H1 (cell line): ENCODE results near the gene SMAGP. TPM values are rescaled to one million over a fixed set of nuclear protein-coding genes. Genes with fewer than 3 reads are reported as not detected.
A peak's percentile ranks its signal among the peaks of the same experiment; 100 is the strongest.

ENCODE experiments used
- CTCF ChIA-PET: fragments of 300-600 bp; sonication (Branson Sonifier 250); formaldehyde crosslinking; loops from one replicate; lab custom pipeline; 2021; ENCODE audit not compliant: partially characterized antibody; lab: Charles Lee
- POLR2A ChIA-PET: fragments of 300-600 bp; sonication (Branson Sonifier 250); formaldehyde crosslinking; loops from one replicate; lab custom pipeline; 2021; ENCODE audit warnings: inconsistent platforms; ENCODE audit not compliant: partially characterized antibody; lab: Charles Lee
- DNase-seq, 2 experiments: peaks; one replicate each; pipeline versions ENCODE4 v3.0.0 to v3.0.0-alpha.2; 2010 to 2022; ENCODE audit warnings: low spot score in 2 of 2, low read depth in 1 of 2, mixed read lengths in 1 of 2
- FAIRE-seq: peaks from 2 replicates; lab custom pipeline; 2011; peaks lifted over from hg19 to GRCh38; lab: Jason Lieb, UNC
- H2AFZ ChIP-seq: 2 replicates; pipeline ENCODE4 v1.8.1; 2012; ENCODE audit warnings: low read length, inconsistent platforms
- H2AK5ac ChIP-seq: 2 replicates; pipeline ENCODE4 v1.6.1; 2013; ENCODE audit warnings: low read depth, low read length
- H2BK120ac ChIP-seq: replicated peaks from 2 replicates; pipeline ENCODE3; 2013; ENCODE audit warnings: low read depth, low read length, inconsistent platforms
- H2BK12ac ChIP-seq: 2 replicates; pipeline ENCODE4 v1.6.1; 2013; ENCODE audit warnings: low read depth, low read length
- H2BK15ac ChIP-seq: 2 replicates; pipeline ENCODE4 v1.6.1; 2013; ENCODE audit warnings: low read length
- H2BK20ac ChIP-seq: 2 replicates; pipeline ENCODE4 v1.6.1; 2013; ENCODE audit warnings: low read length
- H2BK5ac ChIP-seq: 2 replicates; pipeline ENCODE4 v1.6.1; 2013; ENCODE audit warnings: low read depth, low read length
- H3K14ac ChIP-seq: 2 replicates; pipeline ENCODE4 v1.6.1; 2013; ENCODE audit warnings: inconsistent platforms; ENCODE audit not compliant: insufficient read length
- H3K18ac ChIP-seq: 2 replicates; pipeline ENCODE4 v1.6.1; 2013; ENCODE audit warnings: low read length; ENCODE audit errors: extremely low read depth
- H3K23ac ChIP-seq: 2 replicates; pipeline ENCODE4 v1.6.1; 2013; ENCODE audit warnings: inconsistent platforms; ENCODE audit not compliant: insufficient read length
- H3K23me2 ChIP-seq: 2 replicates; pipeline ENCODE4 v1.6.1; 2013; ENCODE audit warnings: low read depth, low read length
- H3K27ac ChIP-seq: 2 replicates; pipeline ENCODE4 v1.6.1; 2011; ENCODE audit warnings: low read depth, low read length, inconsistent platforms
- H3K27me3 ChIP-seq, 4 experiments: replicated peaks in 1 of 4; 1 replicate in 1 of 4; 2 replicates in 3 of 4; pipeline versions ENCODE4 v1.6.1 to v1.8.1; 2011 to 2013; ENCODE audit warnings: low read length in 3 of 4, mild to moderate bottlenecking in 3 of 4, inconsistent platforms in 2 of 4, mixed read lengths in 2 of 4, moderate library complexity in 1 of 4; ENCODE audit not compliant: control insufficient read depth in 3 of 4, insufficient read depth in 3 of 4; ENCODE audit errors: extremely low read depth in 1 of 4
- H3K36me3 ChIP-seq, 4 experiments: 2 replicates each; pipeline versions ENCODE4 v1.6.1 to v1.8.1; 2011 to 2013; ENCODE audit warnings: mild to moderate bottlenecking in 4 of 4, low read length in 3 of 4, moderate library complexity in 2 of 4, control low read depth in 1 of 4, inconsistent platforms in 1 of 4; ENCODE audit not compliant: insufficient read depth in 4 of 4, control insufficient read depth in 2 of 4
- H3K4ac ChIP-seq: replicated peaks from 2 replicates; pipeline ENCODE3; 2013; ENCODE audit warnings: low read length, low read depth, mixed read lengths, inconsistent platforms; ENCODE audit not compliant: insufficient read length
- H3K4me1 ChIP-seq, 4 experiments: replicated peaks in 1 of 4; 1 replicate in 1 of 4; 2 replicates in 3 of 4; pipeline versions ENCODE4 v1.6.1 to v1.8.1; 2011 to 2013; ENCODE audit warnings: low read length in 3 of 4, inconsistent platforms in 2 of 4, mixed read lengths in 1 of 4; ENCODE audit not compliant: insufficient read depth in 4 of 4, control insufficient read depth in 3 of 4
- H3K4me2 ChIP-seq, 2 experiments: 2 replicates each; pipeline versions ENCODE4 v1.6.1 to v1.8.1; 2011 to 2013; ENCODE audit warnings: low read depth in 2 of 2, low read length in 2 of 2, control low read depth in 1 of 2, inconsistent platforms in 1 of 2, mild to moderate bottlenecking in 1 of 2; ENCODE audit not compliant: insufficient read depth in 1 of 2
- H3K4me3 ChIP-seq, 4 experiments: fragments of 200-600, 300-600 bp in 1 of 4; sonication (generic), shearing (Covaris generic), sonication (Bioruptor Twin) in 1 of 4; 2 replicates each; pipeline versions ENCODE4 v1.5.1 to v1.8.1; 2011 to 2016; ENCODE audit warnings: low read length in 4 of 4, low read depth in 3 of 4, control low read depth in 2 of 4, inconsistent platforms in 2 of 4, mild to moderate bottlenecking in 2 of 4, mixed read lengths in 1 of 4, moderate library complexity in 1 of 4; ENCODE audit not compliant: insufficient read depth in 2 of 4; ENCODE audit errors: extremely low read depth in 1 of 4
- H3K56ac ChIP-seq: replicated peaks from 2 replicates; pipeline ENCODE3; 2013; ENCODE audit warnings: low read depth, mild to moderate bottlenecking, mixed read lengths, low read length, inconsistent platforms; ENCODE audit not compliant: insufficient read length
- H3K79me1 ChIP-seq: 2 replicates; pipeline ENCODE4 v1.6.1; 2013; ENCODE audit warnings: low read depth, low read length, control low read depth
- H3K79me2 ChIP-seq, 2 experiments: 2 replicates each; pipeline versions ENCODE4 v1.6.1 to v1.8.1; 2012 to 2013; ENCODE audit warnings: low read length in 2 of 2, mild to moderate bottlenecking in 2 of 2, inconsistent platforms in 1 of 2; ENCODE audit not compliant: insufficient read depth in 2 of 2, control insufficient read depth in 1 of 2
- H3K9ac ChIP-seq, 4 experiments: replicated peaks in 1 of 4; 1 replicate in 1 of 4; 2 replicates in 3 of 4; pipeline versions ENCODE4 v1.6.1 to v1.8.1; 2011 to 2013; ENCODE audit warnings: low read depth in 3 of 4, low read length in 3 of 4, control low read depth in 2 of 4, mild to moderate bottlenecking in 2 of 4, moderate library complexity in 2 of 4, inconsistent platforms in 1 of 4; ENCODE audit errors: extremely low read depth in 1 of 4
- H3K9me3 ChIP-seq, 2 experiments: 2 replicates each; pipeline versions ENCODE4 v1.6.1 to v1.8.1; 2012 to 2013; ENCODE audit warnings: mild to moderate bottlenecking in 2 of 2, moderate library complexity in 2 of 2, control low read depth in 1 of 2, inconsistent platforms in 1 of 2, low read depth in 1 of 2, low read length in 1 of 2, mixed read lengths in 1 of 2; ENCODE audit not compliant: insufficient read depth in 2 of 2
- H4K20me1 ChIP-seq, 2 experiments: replicated peaks in 1 of 2; 2 replicates each; pipeline versions ENCODE3 to v1.8.1; 2011 to 2013; ENCODE audit warnings: inconsistent platforms in 2 of 2, low read length in 2 of 2, mild to moderate bottlenecking in 1 of 2; ENCODE audit not compliant: insufficient read depth in 2 of 2, control insufficient read depth in 1 of 2
- H4K5ac ChIP-seq: 2 replicates; pipeline ENCODE4 v1.6.1; 2013; ENCODE audit warnings: low read length, low read depth, mixed read lengths, inconsistent platforms; ENCODE audit not compliant: insufficient read length
- H4K8ac ChIP-seq: 2 replicates; pipeline ENCODE4 v1.8.0; 2013; ENCODE audit warnings: mild to moderate bottlenecking, moderate library complexity, low read length, inconsistent platforms; ENCODE audit not compliant: insufficient read depth; ENCODE audit errors: extremely low read depth
- H4K91ac ChIP-seq: replicated peaks from 2 replicates; pipeline ENCODE3; 2013; ENCODE audit warnings: low read length, mixed read lengths, inconsistent platforms; ENCODE audit not compliant: insufficient read length
- TCF12 ChIP-seq: IDR thresholded peaks from 2 replicates; pipeline ENCODE4 v1.6.1; 2011; ENCODE audit warnings: low read depth, mild to moderate bottlenecking, low read length
- WGBS, 2 experiments: shearing (Covaris generic) in 1 of 2; methylation state at CpG; one replicate each; pipeline versions ENCODE4 v1.1.6 to v1.1.7; 2013 to 2015; ENCODE audit warnings: low lambda C conversion rate in 2 of 2, mixed read lengths in 2 of 2, inconsistent platforms in 1 of 2, low coverage in 1 of 2, missing lambda C conversion rate in 1 of 2; ENCODE audit not compliant: insufficient replicate concordance in 2 of 2, insufficient coverage in 1 of 2, insufficient read length in 1 of 2; ENCODE audit errors: extremely low coverage in 1 of 2, missing lambda C conversion rate in 1 of 2; 5-methylcytosine and 5-hydroxymethylcytosine counted together
- polyA plus RNA-seq, 7 experiments: library from polyadenylated mRNA; depleted of rRNA in 3 of 7; stranded (reverse) in 5 of 7; unstranded in 2 of 7; fragments of >200 nt in 5 of 7; fragments of 200-250 nt in 2 of 7; gene quantifications; 1 replicate in 5 of 7; 2 replicates in 1 of 7; 4 replicates in 1 of 7; pipeline versions ENCODE4 v1.2.1 to v1.2.3, GENCODE V29; 2011 to 2013; ENCODE audit warnings: missing spikeins in 2 of 7, mixed read lengths in 2 of 7
- total RNA-seq: library from RNA; stranded (reverse); fragmentation: NEBNext Ultra II Directional; extraction: Animal tissue kit (Norgen Biotek cat#: 25700); gene quantifications from 2 replicates; pipeline ENCODE4 v1.2.1, GENCODE V29; 2021

The SMAGP gene
- total and polyA plus RNA-seq, 2 of the 8 experiments (the other 6 are each of a cell fraction or from before 2014, with no cell fraction given), result 9.4 to 12.7 TPM

DNA sequence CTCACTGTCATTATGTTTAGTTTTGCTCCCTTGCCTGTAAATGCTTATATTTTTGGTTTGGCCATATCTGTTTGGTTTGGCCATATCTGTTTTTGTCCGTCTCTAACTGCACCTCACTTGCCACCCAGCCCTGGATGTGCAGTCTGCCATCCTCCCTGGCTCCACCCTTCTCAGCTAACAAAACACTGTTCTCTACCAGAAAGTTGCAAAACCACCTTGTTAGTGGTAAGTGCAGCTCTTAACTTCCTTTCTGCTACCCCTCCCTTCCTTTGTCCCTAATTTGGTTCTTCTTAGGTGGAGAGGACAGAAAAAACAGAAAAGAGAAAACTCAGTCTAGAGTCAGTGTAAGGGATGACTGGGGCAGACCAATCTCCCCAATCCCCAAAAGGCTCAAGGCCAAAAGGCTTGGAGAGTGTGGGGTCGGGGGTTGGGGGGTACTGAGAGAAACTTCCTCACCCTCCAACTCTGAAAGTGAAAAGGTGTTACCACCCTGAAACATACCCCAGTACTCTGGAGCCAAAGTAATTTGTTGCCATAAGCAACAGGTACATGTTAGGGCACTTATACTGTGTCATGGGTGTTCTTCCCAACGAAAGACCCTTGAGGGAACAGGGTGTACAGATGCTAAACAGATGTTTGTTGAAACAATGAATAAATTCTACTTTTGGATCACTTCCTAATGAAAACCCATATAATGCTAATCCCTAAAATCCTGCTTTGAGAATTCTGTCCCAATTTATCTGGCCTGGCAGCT lies 48.8 kb upstream of the SMAGP start:
- DNase-seq (no peak), FAIRE-seq (no peak)
- Histone ChIP-seq H4K5ac (no peak overlapping the region), H2AFZ (peak overlapping the region; percentile 65; the same call in 1 of the 2 replicates), H3K4ac (no peak overlapping the region), H2BK5ac (peak overlapping the region; percentile 41; the same call in 1 of the 2 replicates), H3K23ac (no peak overlapping the region), H4K20me1 (no peaks in the 10 kb centered on the region), H3K36me3 (no peaks in the 10 kb centered on the region), H3K56ac (no peak overlapping the region), H3K27ac (no peak overlapping the region), H2BK20ac (no peak overlapping the region; the same call in 1 of the 2 replicates), H2BK15ac (peak overlapping the region; percentile 1; the same call in 1 of the 2 replicates), H4K8ac (no peak overlapping the region), H3K27me3 (no peaks in the 10 kb centered on the region; a peak in 1 of 7 replicates), H2BK120ac (no peak overlapping the region), H3K18ac (no peak overlapping the region; the same call in 1 of the 2 replicates), H3K4me3 (no peak overlapping the region), H3K79me1 (no peaks in the 10 kb centered on the region), H4K91ac (no peak overlapping the region), H3K4me1 (peaks cover 2 to 16% (median 7%) of the 10 kb centered on the region in 4 experiments; a peak in 6 of 7 replicates), H3K23me2 (no peaks in the 10 kb centered on the region), H2AK5ac (no peak overlapping the region), H2BK12ac (peak overlapping the region; percentile 45), H3K4me2 (peak overlapping the region in 1 of 2 experiments; percentile 35; a peak in 2 of 4 replicates), H3K9ac (no peak overlapping the region), H3K79me2 (no peaks in the 10 kb centered on the region), H3K14ac (no peak overlapping the region), H3K9me3 (no peaks in the 10 kb centered on the region)
- POLR2A ChIA-PET, result interaction anchor here (0.7 to 1.9 kb wide), 3 partner anchors 8 to 101 kb away, joined by 3 to 5 read pairs (median 4); partner anchors contain the start of gene POU6F1
- WGBS, 2 experiments, result 84% methylated on average over 3 of the region's 3 CpGs; no CpG with 5 or more reads in 1 of the 2 experiments
- CTCF ChIA-PET, result interaction anchor here (0.7 to 3.1 kb wide), 4 partner anchors 9 to 49 kb away, joined by 3 to 11 read pairs (median 4); partner anchors contain the start of gene SMAGP
- no peak for TF ChIP-seq TCF12
